GM12878 (cell line): ENCODE results near the gene ATP6V1C2.

Experiments
- POLR2A ChIP-seq: IDR thresholded peaks from 2 replicates; pipeline ENCODE4 v1.6.1; 2011; ENCODE audit warnings: low read depth, mild to moderate bottlenecking, low read length
- POLR2AphosphoS5 ChIP-seq: IDR thresholded peaks from 2 replicates; pipeline ENCODE4 v1.6.1; 2011; ENCODE audit warnings: mild to moderate bottlenecking, low read length, inconsistent platforms
- RBBP5 ChIP-seq: fragments of 200-600 bp; sonication (generic); conservative IDR thresholded peaks from 2 replicates; pipeline ENCODE4 v1.6.1; 2016
- TF ChIP-seq, protein P1 (sequence below): fragments of 450-650 bp; conservative IDR thresholded peaks from 2 replicates; pipeline ENCODE4 v1.6.1; 2017; ENCODE audit warnings: mild to moderate bottlenecking, moderate library complexity
- TF ChIP-seq, protein P2 (sequence below), 3 experiments: IDR thresholded peaks in 2 of 3; conservative IDR thresholded peaks in 1 of 3; 2 replicates each; pipeline ENCODE4 v1.5.1; 2011; ENCODE audit warnings: low read depth in 3 of 3, low read length in 3 of 3, mild to moderate bottlenecking in 3 of 3, control low read depth in 2 of 3, moderate library complexity in 2 of 3, inconsistent platforms in 1 of 3, mixed read lengths in 1 of 3; ENCODE audit not compliant: control insufficient read depth in 2 of 3, insufficient read depth in 1 of 3; ENCODE audit errors: extremely low read depth in 1 of 3
- TF ChIP-seq, protein P3 (sequence below): IDR thresholded peaks from 2 replicates; pipeline ENCODE4 v1.6.1; 2012; ENCODE audit warnings: mild to moderate bottlenecking, low read depth, low read length

DNA sequence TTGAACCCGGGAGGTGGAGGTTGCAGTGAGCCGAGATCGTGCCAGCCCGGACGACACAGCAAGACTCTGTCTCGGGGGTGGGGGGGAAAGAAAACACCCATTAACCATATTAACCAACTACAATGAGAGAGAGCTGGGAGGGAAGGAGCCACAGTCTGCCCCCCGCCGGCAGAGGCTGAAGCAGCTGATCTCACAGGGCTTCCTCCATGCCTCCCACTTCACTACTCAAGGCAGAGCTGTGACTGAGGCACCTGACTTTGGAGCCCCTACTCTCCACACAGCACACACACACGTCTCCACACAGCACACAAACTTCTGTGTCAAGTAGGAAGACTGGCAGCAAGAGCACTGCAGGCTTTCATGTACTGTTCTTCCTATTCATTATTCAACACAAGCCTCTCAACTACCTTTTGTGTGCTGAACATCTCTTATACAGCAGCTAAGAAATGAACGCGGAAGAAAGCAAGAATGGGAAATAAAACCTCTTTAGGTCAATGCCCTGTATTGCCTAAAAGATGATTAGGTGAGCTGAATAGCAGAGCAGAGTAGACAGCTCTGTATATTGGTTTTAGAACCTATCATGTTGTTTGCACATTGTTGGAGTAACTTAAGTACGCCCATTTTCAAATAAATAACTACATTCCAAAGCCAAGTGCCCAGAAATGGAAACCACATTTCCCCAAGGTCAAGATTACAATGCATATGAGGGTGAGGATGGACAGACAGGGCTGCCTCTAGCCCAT, 65.0 kb downstream of the ATP6V1C2 start:
- TF ChIP-seq, protein P1, sequence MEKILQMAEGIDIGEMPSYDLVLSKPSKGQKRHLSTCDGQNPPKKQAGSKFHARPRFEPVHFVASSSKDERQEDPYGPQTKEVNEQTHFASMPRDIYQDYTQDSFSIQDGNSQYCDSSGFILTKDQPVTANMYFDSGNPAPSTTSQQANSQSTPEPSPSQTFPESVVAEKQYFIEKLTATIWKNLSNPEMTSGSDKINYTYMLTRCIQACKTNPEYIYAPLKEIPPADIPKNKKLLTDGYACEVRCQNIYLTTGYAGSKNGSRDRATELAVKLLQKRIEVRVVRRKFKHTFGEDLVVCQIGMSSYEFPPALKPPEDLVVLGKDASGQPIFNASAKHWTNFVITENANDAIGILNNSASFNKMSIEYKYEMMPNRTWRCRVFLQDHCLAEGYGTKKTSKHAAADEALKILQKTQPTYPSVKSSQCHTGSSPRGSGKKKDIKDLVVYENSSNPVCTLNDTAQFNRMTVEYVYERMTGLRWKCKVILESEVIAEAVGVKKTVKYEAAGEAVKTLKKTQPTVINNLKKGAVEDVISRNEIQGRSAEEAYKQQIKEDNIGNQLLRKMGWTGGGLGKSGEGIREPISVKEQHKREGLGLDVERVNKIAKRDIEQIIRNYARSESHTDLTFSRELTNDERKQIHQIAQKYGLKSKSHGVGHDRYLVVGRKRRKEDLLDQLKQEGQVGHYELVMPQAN = no peak
- TF ChIP-seq, protein P2, sequence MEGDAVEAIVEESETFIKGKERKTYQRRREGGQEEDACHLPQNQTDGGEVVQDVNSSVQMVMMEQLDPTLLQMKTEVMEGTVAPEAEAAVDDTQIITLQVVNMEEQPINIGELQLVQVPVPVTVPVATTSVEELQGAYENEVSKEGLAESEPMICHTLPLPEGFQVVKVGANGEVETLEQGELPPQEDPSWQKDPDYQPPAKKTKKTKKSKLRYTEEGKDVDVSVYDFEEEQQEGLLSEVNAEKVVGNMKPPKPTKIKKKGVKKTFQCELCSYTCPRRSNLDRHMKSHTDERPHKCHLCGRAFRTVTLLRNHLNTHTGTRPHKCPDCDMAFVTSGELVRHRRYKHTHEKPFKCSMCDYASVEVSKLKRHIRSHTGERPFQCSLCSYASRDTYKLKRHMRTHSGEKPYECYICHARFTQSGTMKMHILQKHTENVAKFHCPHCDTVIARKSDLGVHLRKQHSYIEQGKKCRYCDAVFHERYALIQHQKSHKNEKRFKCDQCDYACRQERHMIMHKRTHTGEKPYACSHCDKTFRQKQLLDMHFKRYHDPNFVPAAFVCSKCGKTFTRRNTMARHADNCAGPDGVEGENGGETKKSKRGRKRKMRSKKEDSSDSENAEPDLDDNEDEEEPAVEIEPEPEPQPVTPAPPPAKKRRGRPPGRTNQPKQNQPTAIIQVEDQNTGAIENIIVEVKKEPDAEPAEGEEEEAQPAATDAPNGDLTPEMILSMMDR (IDR thresholded peaks at IDR 0.05 in 2 of 3, conservative IDR thresholded peaks at IDR 0.05 in 1 of 3; ENCODE audit: control insufficient read depth in 2 of 3, extremely low read depth in 1 of 3, insufficient read depth in 1 of 3, low read depth in 3 of 3, low read length in 3 of 3) = no peak
- TF ChIP-seq RBBP5 (no peak), POLR2A (peak; percentile 24; the same call in 1 of the 2 replicates), POLR2AphosphoS5 (no peak)
- TF ChIP-seq, protein P3, sequence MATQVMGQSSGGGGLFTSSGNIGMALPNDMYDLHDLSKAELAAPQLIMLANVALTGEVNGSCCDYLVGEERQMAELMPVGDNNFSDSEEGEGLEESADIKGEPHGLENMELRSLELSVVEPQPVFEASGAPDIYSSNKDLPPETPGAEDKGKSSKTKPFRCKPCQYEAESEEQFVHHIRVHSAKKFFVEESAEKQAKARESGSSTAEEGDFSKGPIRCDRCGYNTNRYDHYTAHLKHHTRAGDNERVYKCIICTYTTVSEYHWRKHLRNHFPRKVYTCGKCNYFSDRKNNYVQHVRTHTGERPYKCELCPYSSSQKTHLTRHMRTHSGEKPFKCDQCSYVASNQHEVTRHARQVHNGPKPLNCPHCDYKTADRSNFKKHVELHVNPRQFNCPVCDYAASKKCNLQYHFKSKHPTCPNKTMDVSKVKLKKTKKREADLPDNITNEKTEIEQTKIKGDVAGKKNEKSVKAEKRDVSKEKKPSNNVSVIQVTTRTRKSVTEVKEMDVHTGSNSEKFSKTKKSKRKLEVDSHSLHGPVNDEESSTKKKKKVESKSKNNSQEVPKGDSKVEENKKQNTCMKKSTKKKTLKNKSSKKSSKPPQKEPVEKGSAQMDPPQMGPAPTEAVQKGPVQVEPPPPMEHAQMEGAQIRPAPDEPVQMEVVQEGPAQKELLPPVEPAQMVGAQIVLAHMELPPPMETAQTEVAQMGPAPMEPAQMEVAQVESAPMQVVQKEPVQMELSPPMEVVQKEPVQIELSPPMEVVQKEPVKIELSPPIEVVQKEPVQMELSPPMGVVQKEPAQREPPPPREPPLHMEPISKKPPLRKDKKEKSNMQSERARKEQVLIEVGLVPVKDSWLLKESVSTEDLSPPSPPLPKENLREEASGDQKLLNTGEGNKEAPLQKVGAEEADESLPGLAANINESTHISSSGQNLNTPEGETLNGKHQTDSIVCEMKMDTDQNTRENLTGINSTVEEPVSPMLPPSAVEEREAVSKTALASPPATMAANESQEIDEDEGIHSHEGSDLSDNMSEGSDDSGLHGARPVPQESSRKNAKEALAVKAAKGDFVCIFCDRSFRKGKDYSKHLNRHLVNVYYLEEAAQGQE = no peak
